GM12878 (cell line): Measurements from ENCODE around the gene NR6A1.

Experiments used
- POLR2A ChIP-seq: IDR thresholded peaks from 2 replicates; pipeline ENCODE4 v1.6.1; 2011; ENCODE audit warnings: low read depth, mild to moderate bottlenecking, low read length
- TF ChIP-seq, protein P1 (sequence below), 3 experiments: IDR thresholded peaks in 2 of 3; conservative IDR thresholded peaks in 1 of 3; 2 replicates each; pipeline ENCODE4 v1.5.1; 2011; ENCODE audit warnings: low read depth in 3 of 3, low read length in 3 of 3, mild to moderate bottlenecking in 3 of 3, control low read depth in 2 of 3, moderate library complexity in 2 of 3, inconsistent platforms in 1 of 3, mixed read lengths in 1 of 3; ENCODE audit not compliant: control insufficient read depth in 2 of 3, insufficient read depth in 1 of 3; ENCODE audit errors: extremely low read depth in 1 of 3

DNA sequence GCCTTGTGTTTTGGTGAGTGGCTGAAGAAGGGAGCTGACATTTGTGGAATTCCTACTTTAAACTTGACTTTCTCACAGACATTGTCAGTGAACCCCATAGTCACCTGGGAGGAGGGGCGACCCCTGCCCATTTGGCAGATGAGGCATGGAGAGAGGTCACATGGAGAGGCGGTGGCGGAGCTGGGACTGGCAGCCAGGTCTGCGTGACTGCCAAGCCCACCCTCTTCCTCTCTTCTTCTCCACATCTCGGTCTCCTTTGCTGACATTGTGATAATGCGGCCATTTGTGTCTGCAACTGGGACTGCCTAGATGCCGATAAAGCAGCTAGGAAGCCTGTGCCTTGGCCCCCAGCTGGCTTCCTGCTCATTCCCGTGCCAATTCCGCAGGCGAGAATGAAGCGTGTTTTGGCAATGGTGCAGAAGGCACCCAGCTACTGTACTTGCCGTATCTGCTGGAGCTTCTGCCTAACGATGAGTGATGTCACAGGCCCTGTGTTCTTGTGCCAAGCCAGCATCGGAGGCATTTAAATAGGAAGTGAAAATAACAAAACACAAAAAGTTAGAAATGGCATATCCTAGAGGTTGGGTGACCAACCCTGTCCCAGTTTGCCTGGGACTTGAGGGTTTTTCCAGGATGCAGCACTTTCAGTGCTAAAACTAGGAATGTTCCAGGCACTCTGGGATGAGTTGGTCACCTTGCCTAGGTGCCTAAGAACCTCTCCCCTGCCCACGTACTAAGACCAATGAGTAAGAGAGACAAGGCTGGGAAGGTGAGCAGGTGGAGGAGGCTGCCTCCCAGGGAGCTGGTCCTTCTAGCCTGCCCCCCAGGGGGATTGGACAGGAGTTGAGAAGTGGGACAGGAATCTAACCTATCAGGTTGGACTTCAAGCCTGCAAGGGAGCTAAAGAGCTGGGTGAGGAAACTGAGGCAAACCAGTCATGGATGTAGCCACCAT is 29.5 kb upstream of the NR6A1 start:
- TF ChIP-seq, protein P1, sequence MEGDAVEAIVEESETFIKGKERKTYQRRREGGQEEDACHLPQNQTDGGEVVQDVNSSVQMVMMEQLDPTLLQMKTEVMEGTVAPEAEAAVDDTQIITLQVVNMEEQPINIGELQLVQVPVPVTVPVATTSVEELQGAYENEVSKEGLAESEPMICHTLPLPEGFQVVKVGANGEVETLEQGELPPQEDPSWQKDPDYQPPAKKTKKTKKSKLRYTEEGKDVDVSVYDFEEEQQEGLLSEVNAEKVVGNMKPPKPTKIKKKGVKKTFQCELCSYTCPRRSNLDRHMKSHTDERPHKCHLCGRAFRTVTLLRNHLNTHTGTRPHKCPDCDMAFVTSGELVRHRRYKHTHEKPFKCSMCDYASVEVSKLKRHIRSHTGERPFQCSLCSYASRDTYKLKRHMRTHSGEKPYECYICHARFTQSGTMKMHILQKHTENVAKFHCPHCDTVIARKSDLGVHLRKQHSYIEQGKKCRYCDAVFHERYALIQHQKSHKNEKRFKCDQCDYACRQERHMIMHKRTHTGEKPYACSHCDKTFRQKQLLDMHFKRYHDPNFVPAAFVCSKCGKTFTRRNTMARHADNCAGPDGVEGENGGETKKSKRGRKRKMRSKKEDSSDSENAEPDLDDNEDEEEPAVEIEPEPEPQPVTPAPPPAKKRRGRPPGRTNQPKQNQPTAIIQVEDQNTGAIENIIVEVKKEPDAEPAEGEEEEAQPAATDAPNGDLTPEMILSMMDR (IDR thresholded peaks at IDR 0.05 in 2 of 3, conservative IDR thresholded peaks at IDR 0.05 in 1 of 3; ENCODE audit: control insufficient read depth in 2 of 3, extremely low read depth in 1 of 3, insufficient read depth in 1 of 3, low read depth in 3 of 3, low read length in 3 of 3) = no peak
- no peak for TF ChIP-seq POLR2A
